HCT116 (cell line): ENCODE data around the gene DCTN4.

ENCODE experiments used
- EGR1 ChIP-seq: IDR thresholded peaks from 2 replicates; pipeline ENCODE4 v1.6.1; 2012; ENCODE audit warnings: low read depth
- FOSL1 ChIP-seq: IDR thresholded peaks from 2 replicates; pipeline ENCODE4 v1.6.1; 2012; ENCODE audit warnings: low read depth
- JUND ChIP-seq: IDR thresholded peaks from 2 replicates; pipeline ENCODE4 v1.6.1; 2012
- ZNF274 ChIP-seq: fragments of 200-500 bp; sonication (Bioruptor generic); IDR thresholded peaks from 2 replicates; pipeline ENCODE4 v1.6.1; 2014; ENCODE audit warnings: mild to moderate bottlenecking, low read depth, low read length, inconsistent platforms
- TF ChIP-seq, protein P1 (sequence below), 3 experiments: fragments of 200-600 bp in 1 of 3; sonication (generic) in 1 of 3; IDR thresholded peaks in 2 of 3; conservative IDR thresholded peaks in 1 of 3; 2 replicates each; pipeline ENCODE4 v1.5.1; 2012 to 2017; ENCODE audit warnings: low read depth in 2 of 3, low read length in 2 of 3, antibody characterized with exemption in 1 of 3, borderline replicate concordance in 1 of 3, control low read depth in 1 of 3, mild to moderate bottlenecking in 1 of 3, mixed read lengths in 1 of 3, mixed run types in 1 of 3, moderate library complexity in 1 of 3; ENCODE audit not compliant: insufficient read depth in 1 of 3
- TF ChIP-seq, protein P2 (sequence below): IDR thresholded peaks from 2 replicates; pipeline ENCODE4 v1.6.1; 2012

DNA sequence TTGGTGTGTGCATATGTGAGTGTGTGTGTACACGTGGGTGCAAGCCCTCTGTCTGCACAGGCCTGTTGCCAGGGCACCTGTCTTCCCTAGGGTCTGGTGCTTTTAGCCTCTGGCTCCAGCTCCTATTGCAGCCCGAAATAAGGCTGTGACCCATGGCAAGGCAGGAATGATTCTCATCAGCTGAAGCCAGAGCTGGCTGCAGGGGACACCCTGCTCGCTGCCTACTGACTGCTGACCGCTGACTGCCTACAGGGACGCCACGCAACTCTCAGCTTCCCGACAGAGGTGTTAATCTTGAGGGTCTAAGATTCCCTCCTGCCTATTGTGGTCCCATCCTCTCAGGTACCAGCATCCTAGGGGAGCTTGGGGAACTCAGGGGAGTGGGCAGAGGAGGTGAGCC is 97.7 kb downstream of the DCTN4 start, which contains the start of gene MYOZ3:
- no peak for TF ChIP-seq FOSL1
- no peak for TF ChIP-seq ZNF274
- TF ChIP-seq, protein P1, sequence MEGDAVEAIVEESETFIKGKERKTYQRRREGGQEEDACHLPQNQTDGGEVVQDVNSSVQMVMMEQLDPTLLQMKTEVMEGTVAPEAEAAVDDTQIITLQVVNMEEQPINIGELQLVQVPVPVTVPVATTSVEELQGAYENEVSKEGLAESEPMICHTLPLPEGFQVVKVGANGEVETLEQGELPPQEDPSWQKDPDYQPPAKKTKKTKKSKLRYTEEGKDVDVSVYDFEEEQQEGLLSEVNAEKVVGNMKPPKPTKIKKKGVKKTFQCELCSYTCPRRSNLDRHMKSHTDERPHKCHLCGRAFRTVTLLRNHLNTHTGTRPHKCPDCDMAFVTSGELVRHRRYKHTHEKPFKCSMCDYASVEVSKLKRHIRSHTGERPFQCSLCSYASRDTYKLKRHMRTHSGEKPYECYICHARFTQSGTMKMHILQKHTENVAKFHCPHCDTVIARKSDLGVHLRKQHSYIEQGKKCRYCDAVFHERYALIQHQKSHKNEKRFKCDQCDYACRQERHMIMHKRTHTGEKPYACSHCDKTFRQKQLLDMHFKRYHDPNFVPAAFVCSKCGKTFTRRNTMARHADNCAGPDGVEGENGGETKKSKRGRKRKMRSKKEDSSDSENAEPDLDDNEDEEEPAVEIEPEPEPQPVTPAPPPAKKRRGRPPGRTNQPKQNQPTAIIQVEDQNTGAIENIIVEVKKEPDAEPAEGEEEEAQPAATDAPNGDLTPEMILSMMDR (IDR thresholded peaks at IDR 0.05 in 2 of 3, conservative IDR thresholded peaks at IDR 0.05 in 1 of 3; ENCODE audit: borderline replicate concordance in 1 of 3, insufficient read depth in 1 of 3, low read depth in 2 of 3, low read length in 2 of 3) = no peak
- TF ChIP-seq EGR1 = no peak
- TF ChIP-seq JUND = no peak
- TF ChIP-seq, protein P2, sequence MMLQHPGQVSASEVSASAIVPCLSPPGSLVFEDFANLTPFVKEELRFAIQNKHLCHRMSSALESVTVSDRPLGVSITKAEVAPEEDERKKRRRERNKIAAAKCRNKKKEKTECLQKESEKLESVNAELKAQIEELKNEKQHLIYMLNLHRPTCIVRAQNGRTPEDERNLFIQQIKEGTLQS = no peak
